GM12878 (cell line): Measurements from ENCODE around the gene KLF18. TPM values are rescaled to one million over a fixed set of nuclear protein-coding genes. Genes with fewer than 3 reads are reported as not detected.

ENCODE experiments used
- ATAC-seq: fragments of 200-7000 bp; cut with Tn5 transposase; 3 replicates; pipeline ENCODE4 v1.9.1; 2020; ENCODE audit warnings: mild to moderate bottlenecking, moderate library complexity
- BruUV-seq: library from RNA; stranded (reverse); fragments of 400-500 nt; replicated peaks from 2 replicates; lab custom pipeline; 2021; lab: Mats Ljungman, UMichigan
- CTCF ChIA-PET: fragments of 300-600 bp; sonication (Branson Sonifier 250); formaldehyde crosslinking; extraction: SDS; loops from one replicate; lab custom pipeline; 2021; ENCODE audit warnings: inconsistent platforms; lab: Yijun Ruan, JAX
- POLR2A ChIA-PET: fragments of 350-600 bp; formaldehyde crosslinking; extraction: SDS; loops from one replicate; lab custom pipeline; 2021; ENCODE audit warnings: inconsistent platforms; lab: Charles Lee
- RAD21 ChIA-PET: fragments of 300-600 bp; sonication (Branson Sonifier 250); formaldehyde crosslinking; loops from one replicate; lab custom pipeline; 2023; ENCODE audit warnings: antibody characterized with exemption; ENCODE audit not compliant: unreplicated experiment; lab: Charles Lee
- SMC1A ChIA-PET: fragments of 300-600 bp; sonication (Branson Sonifier 250); formaldehyde crosslinking; loops from one replicate; lab custom pipeline; 2023; ENCODE audit not compliant: unreplicated experiment, uncharacterized antibody; lab: Charles Lee
- DNase-seq: peaks from one replicate; pipeline ENCODE4 v3.0.0-alpha.2; 2011; ENCODE audit warnings: low read depth, low spot score
- FAIRE-seq: peaks from 3 replicates; lab custom pipeline; 2011; peaks lifted over from hg19 to GRCh38; lab: Jason Lieb, UNC
- H2AFZ ChIP-seq: 2 replicates; pipeline ENCODE4 v1.6.0; 2011; ENCODE audit warnings: low read depth, low read length, control low read depth; ENCODE audit not compliant: control insufficient read depth
- H3K27ac ChIP-seq: 2 replicates; pipeline ENCODE4 v1.5.1; 2011; ENCODE audit warnings: control low read depth; ENCODE audit not compliant: control insufficient read depth, insufficient read depth
- H3K27me3 ChIP-seq, 2 experiments: replicated peaks in 1 of 2; 2 replicates each; pipeline versions ENCODE4 v1.6.0 to v1.6.1; 2011; ENCODE audit warnings: low read length in 1 of 2; ENCODE audit not compliant: control insufficient read depth in 2 of 2, insufficient read depth in 2 of 2
- H3K36me3 ChIP-seq, 2 experiments: 2 replicates each; pipeline ENCODE4 v1.5.1; 2011; ENCODE audit warnings: low read length in 1 of 2; ENCODE audit not compliant: control insufficient read depth in 2 of 2, insufficient read depth in 2 of 2
- H3K4me1 ChIP-seq: 2 replicates; pipeline ENCODE4 v1.6.1; 2011; ENCODE audit warnings: mild to moderate bottlenecking, low read length, moderate library complexity, mixed read lengths; ENCODE audit not compliant: control insufficient read depth, insufficient read depth
- H3K4me2 ChIP-seq: 2 replicates; pipeline ENCODE4 v1.6.0; 2011; ENCODE audit warnings: control low read depth; ENCODE audit not compliant: control insufficient read depth, insufficient read depth
- H3K4me3 ChIP-seq: fragments of 200-600 bp; sonication (generic); 2 replicates; pipeline ENCODE4 v1.5.1; 2016
- H3K79me2 ChIP-seq: 2 replicates; pipeline ENCODE4 v1.6.0; 2011; ENCODE audit warnings: low read length; ENCODE audit not compliant: control insufficient read depth, insufficient read depth
- H3K9ac ChIP-seq: 2 replicates; pipeline ENCODE4 v1.8.0; 2011; ENCODE audit warnings: low read length, control low read depth, mixed read lengths; ENCODE audit not compliant: control insufficient read depth, insufficient read depth
- H3K9me3 ChIP-seq: replicated peaks from 3 replicates; pipeline ENCODE4 v1.5.1; 2011; ENCODE audit warnings: mild to moderate bottlenecking, low read length; ENCODE audit not compliant: control insufficient read depth, insufficient read depth
- H4K20me1 ChIP-seq: 2 replicates; pipeline ENCODE4 v1.6.0; 2011; ENCODE audit not compliant: control insufficient read depth, insufficient read depth
- BACH1 ChIP-seq: fragments of 450-650 bp; IDR thresholded peaks from 2 replicates; pipeline ENCODE4 v1.6.1; 2017; ENCODE audit warnings: mild to moderate bottlenecking, borderline replicate concordance
- BRCA1 ChIP-seq: IDR thresholded peaks from 2 replicates; pipeline ENCODE4 v1.6.1; 2011; ENCODE audit warnings: low read depth, low read length, improper control_type of control experiment
- HCFC1 ChIP-seq: fragments of 150-350 bp; IDR thresholded peaks from 2 replicates; pipeline ENCODE4 v1.6.1; 2014; ENCODE audit warnings: low read length
- JUNB ChIP-seq: IDR thresholded peaks from 2 replicates; pipeline ENCODE4 v1.6.1; 2016; ENCODE audit warnings: antibody characterized with exemption, mild to moderate bottlenecking
- MEF2A ChIP-seq: IDR thresholded peaks from 2 replicates; pipeline ENCODE4 v1.6.1; 2011; ENCODE audit warnings: low read depth, mild to moderate bottlenecking, low read length, moderate library complexity; ENCODE audit not compliant: insufficient read depth
- POLR2AphosphoS5 ChIP-seq: IDR thresholded peaks from 2 replicates; pipeline ENCODE4 v1.6.1; 2011; ENCODE audit warnings: mild to moderate bottlenecking, low read length, inconsistent platforms
- RELA ChIP-seq: fragments of 450-650 bp; IDR thresholded peaks from 2 replicates; pipeline ENCODE4 v1.8.0; 2014; ENCODE audit warnings: borderline replicate concordance; ENCODE audit not compliant: partially characterized antibody
- SIX5 ChIP-seq: IDR thresholded peaks from 2 replicates; pipeline ENCODE4 v1.6.1; 2011; ENCODE audit warnings: mild to moderate bottlenecking, low read depth, low read length, moderate library complexity; ENCODE audit not compliant: severe bottlenecking
- SMAD5 ChIP-seq: IDR thresholded peaks from 2 replicates; pipeline ENCODE4 v1.6.1; 2016; ENCODE audit warnings: antibody characterized with exemption, low read depth
- ZNF24 ChIP-seq: fragments of 450-650 bp; IDR thresholded peaks from 2 replicates; pipeline ENCODE4 v1.6.1; 2017; ENCODE audit warnings: antibody characterized with exemption, mild to moderate bottlenecking
- ZZZ3 ChIP-seq: IDR thresholded peaks from 2 replicates; pipeline ENCODE4 v1.6.1; 2011; ENCODE audit warnings: low read depth; ENCODE audit not compliant: control insufficient read depth, insufficient read length
- WGBS: methylation state at CpG from one replicate; pipeline ENCODE4 v1.1.6; 2016; ENCODE audit warnings: low lambda C conversion rate; ENCODE audit not compliant: insufficient replicate concordance, insufficient coverage; ENCODE audit errors: missing lambda C conversion rate; 5-methylcytosine and 5-hydroxymethylcytosine counted together
- in situ Hi-C: fragments of 300-500 bp; cut with MboI; formaldehyde crosslinking; loops from 9 replicates; pipeline ENCODE4 v1.14.3; 2018; ENCODE audit warnings: mixed read lengths
- intact Hi-C: fragments of 100-400 bp; cut with micrococcal nuclease; formaldehyde crosslinking; loops from one replicate; pipeline ENCODE4 v1.14.2; 2022; ENCODE audit not compliant: unreplicated experiment
- polyA plus RNA-seq, 11 experiments: library from polyadenylated mRNA; depleted of rRNA in 4 of 11; unstranded in 6 of 11; stranded (reverse) in 5 of 11; fragments of >200 nt; fragmentation: Nextera tagmentation in 4 of 11; fragmentation: Illumina TruSeq in 1 of 11; extraction: Ambion mirVana in 4 of 11; extraction: Trizol in 1 of 11; gene quantifications; 1 replicate in 1 of 11; 2 replicates in 10 of 11; pipeline versions ENCODE4 v1.2.1 to v1.2.3, GENCODE V29; 2011 to 2016; ENCODE audit warnings: inconsistent platforms in 2 of 11, missing spikeins in 2 of 11, low read depth in 1 of 11
- total RNA-seq, 4 experiments: library from RNA; depleted of rRNA in 3 of 4; stranded (reverse); fragments of >200 nt in 3 of 4; fragmentation: Illumina TruSeq in 1 of 4; extraction: Trizol in 1 of 4; gene quantifications; 2 replicates each; pipeline versions ENCODE4 v1.2.1 to v1.2.3, GENCODE V29; 2013 to 2021
- TF ChIP-seq, protein P1 (sequence below): IDR thresholded peaks from 2 replicates; pipeline ENCODE4 v1.6.1; 2012; ENCODE audit warnings: improper control_type of control experiment, low read depth, low read length; ENCODE audit not compliant: insufficient replicate concordance

Gene KLF18
- total and polyA plus RNA-seq, 10 of the 15 experiments (the other 5 are each of a cell fraction or from before 2014, with no cell fraction given), result not detected

DNA sequence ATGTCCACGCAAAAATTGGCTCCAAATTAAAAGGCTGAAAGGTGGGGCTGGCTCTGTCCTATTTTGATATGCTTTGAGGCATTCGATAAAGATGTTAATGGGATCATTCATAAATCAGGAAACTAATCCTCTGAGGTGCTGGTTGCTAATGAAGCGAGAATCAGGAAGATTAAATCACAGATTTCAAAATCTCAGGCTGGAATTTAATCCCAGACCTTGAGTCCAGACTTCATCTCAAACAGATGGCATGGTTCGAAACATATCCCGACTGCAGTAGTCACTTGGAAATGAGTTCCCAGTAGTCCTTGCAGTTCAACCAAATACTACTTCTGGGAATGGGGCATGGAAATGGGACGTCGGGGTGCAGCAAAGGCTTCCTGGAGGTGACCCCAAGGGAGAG, 27.3 kb downstream of the KLF18 start:
- WGBS, result 47% methylated on average over 7 of the region's 7 CpGs

More for the DNA sequence above, 27.3 kb downstream of the KLF18 start:
- Histone ChIP-seq H3K9me3 (no peaks in the 10 kb centered on the region), H3K4me3 (no peak overlapping the region), H3K4me2 (no peak overlapping the region), H3K36me3 (no peaks in the 10 kb centered on the region), H3K4me1 (no peaks in the 10 kb centered on the region), H3K27ac (no peak overlapping the region), H3K27me3 (no peaks in the 10 kb centered on the region), H3K79me2 (no peaks in the 10 kb centered on the region), H2AFZ (no peak overlapping the region), H3K9ac (no peak overlapping the region), H4K20me1 (no peaks in the 10 kb centered on the region)
- in situ Hi-C loops (no loop called here), intact Hi-C loops (no loop called here)
- no peak for TF ChIP-seq HCFC1
- no peak for TF ChIP-seq SMAD5
- no peak for TF ChIP-seq RELA
- TF ChIP-seq BRCA1, result no peak
- no peak for TF ChIP-seq BACH1
- TF ChIP-seq ZNF24, result no peak
- no peak for TF ChIP-seq JUNB
- no peak for TF ChIP-seq SIX5
- no peak for TF ChIP-seq MEF2A
- TF ChIP-seq, protein P1, sequence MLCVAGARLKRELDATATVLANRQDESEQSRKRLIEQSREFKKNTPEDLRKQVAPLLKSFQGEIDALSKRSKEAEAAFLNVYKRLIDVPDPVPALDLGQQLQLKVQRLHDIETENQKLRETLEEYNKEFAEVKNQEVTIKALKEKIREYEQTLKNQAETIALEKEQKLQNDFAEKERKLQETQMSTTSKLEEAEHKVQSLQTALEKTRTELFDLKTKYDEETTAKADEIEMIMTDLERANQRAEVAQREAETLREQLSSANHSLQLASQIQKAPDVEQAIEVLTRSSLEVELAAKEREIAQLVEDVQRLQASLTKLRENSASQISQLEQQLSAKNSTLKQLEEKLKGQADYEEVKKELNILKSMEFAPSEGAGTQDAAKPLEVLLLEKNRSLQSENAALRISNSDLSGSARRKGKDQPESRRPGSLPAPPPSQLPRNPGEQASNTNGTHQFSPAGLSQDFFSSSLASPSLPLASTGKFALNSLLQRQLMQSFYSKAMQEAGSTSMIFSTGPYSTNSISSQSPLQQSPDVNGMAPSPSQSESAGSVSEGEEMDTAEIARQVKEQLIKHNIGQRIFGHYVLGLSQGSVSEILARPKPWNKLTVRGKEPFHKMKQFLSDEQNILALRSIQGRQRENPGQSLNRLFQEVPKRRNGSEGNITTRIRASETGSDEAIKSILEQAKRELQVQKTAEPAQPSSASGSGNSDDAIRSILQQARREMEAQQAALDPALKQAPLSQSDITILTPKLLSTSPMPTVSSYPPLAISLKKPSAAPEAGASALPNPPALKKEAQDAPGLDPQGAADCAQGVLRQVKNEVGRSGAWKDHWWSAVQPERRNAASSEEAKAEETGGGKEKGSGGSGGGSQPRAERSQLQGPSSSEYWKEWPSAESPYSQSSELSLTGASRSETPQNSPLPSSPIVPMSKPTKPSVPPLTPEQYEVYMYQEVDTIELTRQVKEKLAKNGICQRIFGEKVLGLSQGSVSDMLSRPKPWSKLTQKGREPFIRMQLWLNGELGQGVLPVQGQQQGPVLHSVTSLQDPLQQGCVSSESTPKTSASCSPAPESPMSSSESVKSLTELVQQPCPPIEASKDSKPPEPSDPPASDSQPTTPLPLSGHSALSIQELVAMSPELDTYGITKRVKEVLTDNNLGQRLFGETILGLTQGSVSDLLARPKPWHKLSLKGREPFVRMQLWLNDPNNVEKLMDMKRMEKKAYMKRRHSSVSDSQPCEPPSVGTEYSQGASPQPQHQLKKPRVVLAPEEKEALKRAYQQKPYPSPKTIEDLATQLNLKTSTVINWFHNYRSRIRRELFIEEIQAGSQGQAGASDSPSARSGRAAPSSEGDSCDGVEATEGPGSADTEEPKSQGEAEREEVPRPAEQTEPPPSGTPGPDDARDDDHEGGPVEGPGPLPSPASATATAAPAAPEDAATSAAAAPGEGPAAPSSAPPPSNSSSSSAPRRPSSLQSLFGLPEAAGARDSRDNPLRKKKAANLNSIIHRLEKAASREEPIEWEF, result no peak
- TF ChIP-seq ZZZ3, result no peak
- no peak for TF ChIP-seq POLR2AphosphoS5
- DNase-seq (no peak), FAIRE-seq (no peak), ATAC-seq (no peak)
- ChIA-PET CTCF (no interaction called here), POLR2A (no interaction called here), RAD21 (no interaction called here), SMC1A (no interaction called here)
- no TSS peak for BruUV-seq
